SK-N-MC (cell line): Measurements from ENCODE around the gene CIB4.

Experiments used
- DNase-seq: peaks from one replicate; pipeline ENCODE4 v3.0.0-alpha.2; 2011; ENCODE audit warnings: low read depth, low spot score
- H3K27ac ChIP-seq: fragments of 200-600 bp; sonication (generic); 2 replicates; pipeline ENCODE4 v1.5.1; 2016; ENCODE audit warnings: mixed run types
- H3K36me3 ChIP-seq: fragments of 200-600 bp; sonication (generic); 2 replicates; pipeline ENCODE4 v1.6.1; 2017; ENCODE audit warnings: antibody characterized with exemption, low read length, mixed read lengths; ENCODE audit not compliant: insufficient read depth
- H3K4me3 ChIP-seq: fragments of 200-600 bp; sonication (generic); 2 replicates; pipeline ENCODE4 v1.5.1; 2016
- H3K9ac ChIP-seq: fragments of 200-600 bp; sonication (generic); 2 replicates; pipeline ENCODE4 v1.8.0; 2017; ENCODE audit warnings: mixed run types, mixed read lengths; ENCODE audit not compliant: insufficient read length
- H3K9me3 ChIP-seq: fragments of 200-600 bp; sonication (generic); 2 replicates; pipeline ENCODE4 v1.6.1; 2017; ENCODE audit warnings: low read depth, mild to moderate bottlenecking, antibody characterized with exemption, low read length, moderate library complexity, mixed read lengths
- EZH2 ChIP-seq: fragments of 200-600 bp; sonication (generic); IDR thresholded peaks from one replicate; pipeline ENCODE4 v1.6.1; 2017; ENCODE audit warnings: antibody characterized with exemption
- FOXP2 ChIP-seq: optimal IDR thresholded peaks from 2 replicates; pipeline ENCODE3; 2011; ENCODE audit warnings: mild to moderate bottlenecking, moderate library complexity; ENCODE audit not compliant: insufficient read depth; ENCODE audit errors: extremely low read length, control extremely low read depth
- POLR2AphosphoS5 ChIP-seq: IDR thresholded peaks from 2 replicates; pipeline ENCODE4 v1.6.1; 2012; ENCODE audit warnings: mild to moderate bottlenecking, low read depth, low read length, borderline replicate concordance

CIB4 gene

GRCh38 chr2:26534098-26534864 is 106.9 kb downstream of the CIB4 start:
- TF ChIP-seq POLR2AphosphoS5 (no peak), EZH2 (no peak), FOXP2 (no peak)
- no peaks in the 10 kb centered on the region for H3K36me3 ChIP-seq
- H3K4me3 ChIP-seq = no peak overlapping the region
- H3K9me3 ChIP-seq = no peaks in the 10 kb centered on the region
- H3K9ac ChIP-seq = no peak overlapping the region
- H3K27ac ChIP-seq = no peak overlapping the region
- no peak for DNase-seq

DNA sequence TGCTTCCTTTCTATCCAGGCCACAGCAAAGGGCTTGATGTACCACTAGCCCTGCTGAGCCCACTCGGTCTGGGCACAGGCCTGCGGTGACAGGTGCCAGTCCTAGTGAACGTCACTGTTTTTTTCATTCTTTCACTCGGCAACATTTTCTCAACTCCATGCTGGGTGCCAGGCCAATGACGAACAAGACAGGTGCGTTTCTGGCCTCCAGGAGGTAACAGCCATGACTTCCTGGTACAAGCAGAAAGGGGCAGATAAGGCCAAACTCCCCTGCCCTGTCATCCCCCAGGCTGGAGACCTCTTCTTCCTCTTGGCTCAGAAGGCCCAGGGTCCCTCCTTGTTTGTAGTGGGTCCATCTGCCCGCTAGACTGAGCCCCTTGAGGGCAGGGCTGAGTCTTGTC is 107.5 kb downstream of the CIB4 start:
- DNase-seq = no peak
- Histone ChIP-seq H3K9me3 (no peaks in the 10 kb centered on the region), H3K36me3 (no peaks in the 10 kb centered on the region), H3K4me3 (no peak overlapping the region), H3K27ac (no peak overlapping the region), H3K9ac (no peak overlapping the region)
- TF ChIP-seq POLR2AphosphoS5 (no peak), EZH2 (no peak), FOXP2 (no peak)

DNA sequence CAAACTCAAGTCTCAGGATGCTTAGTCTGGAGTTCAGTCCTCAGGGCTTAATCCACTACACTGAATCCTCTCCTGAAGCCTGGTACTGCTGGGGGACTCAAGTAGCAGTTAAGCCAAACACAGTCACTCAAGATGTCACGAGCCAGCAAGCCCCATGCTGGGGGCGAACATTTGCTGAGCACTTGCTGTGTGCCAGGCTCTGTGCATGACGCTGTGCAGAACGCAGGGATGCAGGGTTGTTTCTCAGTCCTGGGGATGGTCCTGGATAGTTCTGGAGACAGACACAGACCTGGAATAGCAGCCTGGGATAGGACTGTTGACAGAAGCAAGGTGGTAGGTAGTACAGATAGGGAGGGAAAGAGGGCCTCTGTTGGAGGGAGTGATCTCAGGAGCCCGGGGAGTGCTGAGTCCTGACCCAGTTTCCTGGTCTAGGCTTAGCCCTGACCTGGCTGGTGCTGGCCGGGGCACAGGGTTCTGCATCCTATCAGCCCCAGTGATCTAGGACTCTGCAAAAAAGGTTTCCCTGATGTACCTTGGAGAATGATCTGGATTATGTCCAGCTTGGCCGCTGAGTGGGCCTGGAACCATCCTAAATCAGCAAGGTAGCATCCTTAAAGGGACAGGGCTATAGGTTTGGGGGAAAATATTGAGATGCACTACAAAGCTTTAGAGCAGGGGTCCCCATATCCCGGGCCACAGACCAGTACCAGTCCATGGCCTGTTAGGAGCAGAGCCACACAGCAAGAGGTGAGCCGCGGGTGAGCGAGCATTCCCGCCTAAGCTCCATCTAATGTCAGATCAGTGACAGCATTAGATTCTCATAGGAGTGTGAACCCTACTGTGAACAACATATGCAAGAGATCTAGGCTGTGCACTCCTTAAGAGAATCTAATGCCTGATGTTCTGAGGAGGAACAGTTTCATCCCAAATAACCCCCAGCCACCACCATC is 108.6 kb downstream of the CIB4 start:
- DNase-seq = no peak
- H3K36me3 ChIP-seq = no peaks in the 10 kb centered on the region
- H3K9me3 ChIP-seq = no peaks in the 10 kb centered on the region
- no peak overlapping the region for H3K4me3 ChIP-seq
- H3K9ac ChIP-seq = no peak overlapping the region
- TF ChIP-seq FOXP2 (no peak), POLR2AphosphoS5 (no peak), EZH2 (no peak)
- H3K27ac ChIP-seq = no peak overlapping the region
